ENCODE data around the gene ZRANB3.
"Not testable (repeated sequence)": the region's sequence is repeated elsewhere in the genome, so short reads cannot be mapped to it uniquely, and the experiment has no call there.

The ZRANB3 gene

GRCh38 chr2:135124924-135125886, 405.8 kb downstream of the ZRANB3 start:
- peak; percentile 93 for DNase-seq (ENCODE audit: low spot score)

DNA sequence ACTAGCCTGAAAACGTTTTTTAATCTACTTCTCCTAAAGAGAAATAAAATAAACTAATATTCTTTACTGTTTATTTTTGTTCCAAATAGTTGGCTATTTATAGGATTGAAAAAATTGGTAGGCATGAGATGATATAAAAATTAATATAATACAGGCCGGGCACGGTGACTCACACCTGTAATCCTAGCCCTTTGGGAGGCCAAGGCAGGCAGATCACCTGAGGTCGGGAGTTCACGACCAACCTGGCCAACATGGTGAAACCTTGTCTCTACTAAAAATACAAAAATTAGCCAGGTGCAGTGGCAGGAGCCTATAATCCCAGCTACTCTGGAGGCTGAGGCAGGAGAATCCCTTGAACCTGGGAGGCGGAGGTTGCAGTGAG, 409.4 kb downstream of the ZRANB3 start:
- not testable (repeated sequence) for DNase-seq (ENCODE audit: low spot score)

GRCh38 chr2:135121016-135121657, 409.9 kb downstream of the ZRANB3 start:
- no peak for DNase-seq (ENCODE audit: low spot score)

GRCh38 chr2:135119582-135119981, 411.4 kb downstream of the ZRANB3 start:
- no peak for DNase-seq (ENCODE audit: low spot score)

DNA sequence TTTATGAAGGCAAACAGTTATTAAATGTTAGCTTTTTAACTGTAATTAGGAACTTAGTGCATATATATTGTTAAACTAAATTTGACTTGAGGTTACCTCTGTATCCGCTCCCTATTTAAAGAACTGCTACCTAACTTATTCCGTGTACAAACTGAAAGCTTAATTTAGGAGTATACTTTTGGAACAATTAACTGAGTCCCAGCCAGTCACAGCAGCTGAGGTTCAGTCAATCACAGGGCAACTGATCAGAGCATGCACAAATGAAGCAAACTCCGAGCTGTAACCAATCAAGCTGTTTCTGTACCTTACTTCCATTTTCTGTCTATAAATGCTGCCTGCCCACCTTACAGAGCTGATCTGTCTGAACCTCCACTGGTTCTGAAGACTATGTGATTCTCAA, 417.7 kb downstream of the ZRANB3 start:
- DNase-seq (ENCODE audit: low spot score): no peak

DNA sequence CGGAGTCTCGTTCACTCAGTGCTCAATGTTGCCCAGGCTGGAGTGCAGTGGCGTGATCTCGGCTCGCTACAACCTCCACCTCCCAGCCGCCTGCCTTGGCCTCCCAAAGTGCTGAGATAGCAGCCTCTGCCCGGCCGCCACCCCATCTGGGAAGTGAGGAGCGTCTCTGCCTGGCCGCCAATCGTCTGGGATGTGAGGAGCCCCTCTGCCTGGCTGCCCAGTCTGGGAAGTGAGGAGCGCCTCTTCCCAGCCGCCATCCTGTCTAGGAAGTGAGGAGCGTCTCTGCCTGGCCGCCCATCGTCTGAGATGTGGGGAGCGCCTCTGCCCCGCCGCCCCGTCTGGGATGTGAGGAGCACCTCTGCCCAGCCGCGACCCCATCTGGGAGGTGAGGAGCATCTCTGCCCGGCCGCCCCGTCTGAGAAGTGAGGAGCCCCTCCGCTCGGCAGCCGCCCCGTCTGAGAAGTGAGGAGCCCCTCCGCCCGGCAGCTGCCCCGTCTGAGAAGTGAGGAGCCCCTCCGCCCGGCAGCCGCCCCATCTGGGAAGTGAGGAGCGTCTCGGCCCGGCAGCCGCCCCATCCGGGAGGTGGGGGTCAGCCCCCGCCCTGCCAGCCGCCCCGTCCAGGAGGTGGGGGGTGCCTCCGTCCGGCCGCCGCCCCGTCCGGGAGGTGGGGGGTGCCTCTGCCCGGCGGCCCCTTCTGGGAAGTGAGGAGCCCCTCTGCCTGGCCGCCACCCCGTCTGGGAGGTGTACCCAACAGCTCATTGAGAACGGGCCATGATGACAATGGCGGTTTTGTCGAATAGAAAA, 425.3 kb downstream of the ZRANB3 start:
- DNase-seq (ENCODE audit: low spot score): not testable (repeated sequence)

DNA sequence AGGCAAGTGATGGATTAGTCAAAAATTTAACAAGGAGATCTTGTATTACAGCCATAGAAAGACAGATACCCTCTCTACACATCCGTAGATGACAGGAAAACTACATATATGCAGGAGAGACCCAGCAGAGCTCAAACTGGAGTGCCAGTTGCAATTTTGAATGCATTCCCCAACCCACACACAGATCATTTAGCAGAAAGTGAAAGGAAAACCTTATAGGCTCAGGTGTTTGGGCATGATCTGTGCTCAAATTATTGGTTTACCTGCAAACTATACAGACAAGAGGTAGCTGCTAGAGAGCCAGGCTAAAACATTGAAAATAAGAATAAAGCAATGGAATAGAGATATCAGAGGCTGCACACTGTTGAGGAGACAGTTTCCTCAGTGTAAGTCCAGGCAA, 427.2 kb downstream of the ZRANB3 start:
- no peak for DNase-seq (ENCODE audit: low spot score)

- DNase-seq (ENCODE audit: low spot score): no peak
Measured at GRCh38 chr2:135099802-135100483, 431.1 kb downstream of the ZRANB3 start.

DNA sequence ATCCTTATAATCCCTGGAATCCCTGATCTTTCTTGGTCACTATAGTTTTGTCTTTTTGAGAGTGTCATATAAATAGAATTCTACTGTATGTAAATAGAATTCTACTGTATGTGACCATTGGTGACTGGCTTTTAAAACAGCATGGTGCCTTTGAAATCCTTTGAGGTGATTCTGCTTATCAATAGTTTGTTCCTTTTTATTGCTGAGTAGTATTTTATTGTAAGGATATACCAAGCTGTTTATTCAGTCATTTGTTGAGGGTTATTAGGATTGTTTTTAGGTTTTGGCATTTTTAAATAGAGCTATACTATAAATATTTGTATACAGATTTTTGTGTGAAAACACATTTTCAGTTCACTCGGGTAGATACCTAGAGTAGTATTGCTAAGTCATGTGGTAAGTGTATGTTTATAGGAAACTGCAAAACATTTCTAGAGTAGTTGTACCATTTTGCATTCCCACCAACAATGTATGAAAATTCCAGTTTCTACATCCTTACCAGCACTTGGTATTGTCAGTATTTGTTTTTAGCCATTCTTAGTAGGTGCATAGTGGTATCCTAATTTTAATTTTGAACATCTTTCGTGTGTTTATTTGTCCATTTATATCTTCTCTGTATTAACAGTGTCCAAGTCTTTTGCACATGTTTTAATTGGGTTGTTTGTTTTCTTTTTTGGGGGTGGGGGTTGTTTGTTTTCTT, 433.3 kb downstream of the ZRANB3 start:
- DNase-seq (ENCODE audit: low spot score): no peak

GRCh38 chr2:135096665-135097446, 434.2 kb downstream of the ZRANB3 start:
- no peak for DNase-seq (ENCODE audit: low spot score)

DNA sequence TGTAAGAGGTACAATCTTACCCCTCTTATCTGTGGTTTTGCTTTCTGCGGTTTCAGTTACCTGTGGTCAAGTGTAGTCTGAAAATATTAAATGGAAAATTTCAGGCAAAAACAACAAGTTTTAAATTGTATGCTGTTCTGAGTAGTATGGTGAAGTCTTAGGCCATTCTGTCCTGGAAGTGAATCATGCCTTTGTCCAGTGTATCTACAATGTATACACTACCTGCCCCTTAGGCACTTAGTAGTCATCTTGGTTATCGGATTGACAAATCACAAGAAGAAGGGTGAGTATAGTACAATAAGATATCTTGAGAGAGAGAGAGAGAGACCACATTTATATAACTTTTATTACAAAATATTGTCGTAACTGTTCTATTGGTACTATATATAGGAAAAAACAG, 435.4 kb downstream of the ZRANB3 start:
- DNase-seq (ENCODE audit: low spot score): no peak

DNA sequence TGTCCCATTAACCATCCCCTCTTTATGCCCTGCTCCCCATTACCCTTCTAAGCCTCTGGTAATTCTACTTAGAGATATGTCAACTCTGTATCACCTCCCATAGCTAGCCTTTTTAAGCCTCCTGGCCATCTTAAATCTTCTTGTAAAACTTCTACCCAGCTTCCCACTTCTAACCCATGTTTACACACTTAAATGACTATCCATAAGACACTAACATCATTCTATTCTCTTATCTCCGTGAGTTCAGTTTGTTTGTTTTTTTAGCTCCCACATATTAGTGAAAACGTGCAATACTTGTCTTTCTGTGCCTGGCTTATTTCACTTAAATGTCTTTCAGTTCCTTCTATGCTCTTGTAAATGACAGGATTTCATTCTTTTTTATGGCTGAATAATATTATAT, 436.5 kb downstream of the ZRANB3 start:
- DNase-seq (ENCODE audit: low spot score): no peak

GRCh38 chr2:135093670-135094330, 437.2 kb downstream of the ZRANB3 start:
- no peak for DNase-seq (ENCODE audit: low spot score)

DNA sequence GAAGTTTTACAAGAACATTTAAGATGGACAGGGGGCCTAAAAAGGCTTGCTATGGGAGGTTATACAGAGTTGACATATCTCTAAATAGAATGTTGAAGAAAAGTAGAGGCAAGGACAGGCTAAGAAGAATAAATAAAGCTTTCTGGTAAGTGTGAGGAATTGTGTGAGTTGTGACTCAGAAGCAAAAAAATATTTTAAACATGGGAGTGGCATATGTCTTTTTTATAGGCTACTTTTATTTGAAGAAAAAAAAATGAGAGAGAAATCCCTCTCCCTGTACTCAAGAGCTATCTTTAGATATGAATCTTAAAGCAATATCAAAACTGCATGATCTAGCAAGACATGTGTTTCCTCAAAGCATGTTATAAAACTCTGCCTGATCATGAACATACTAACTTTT, 437.8 kb downstream of the ZRANB3 start:
- no peak for DNase-seq (ENCODE audit: low spot score)

DNA sequence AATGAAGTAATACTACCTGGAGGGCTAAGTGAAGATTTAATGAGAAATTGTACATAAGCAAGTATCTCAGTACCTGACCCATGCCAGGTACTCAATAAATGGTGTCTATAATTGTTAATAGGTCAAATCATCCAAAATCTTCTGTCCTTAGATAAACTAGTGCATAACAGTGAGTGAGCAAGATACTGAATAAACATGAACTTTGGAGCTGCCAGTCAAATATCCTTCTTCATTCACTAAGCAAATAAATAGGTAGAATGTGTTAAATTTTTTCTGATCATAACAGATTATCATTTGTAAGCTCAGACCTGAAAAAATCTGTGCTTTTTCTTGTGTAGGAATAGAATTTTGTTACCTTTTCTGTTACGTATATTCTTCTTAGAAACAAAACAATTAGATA, 439.3 kb downstream of the ZRANB3 start:
- DNase-seq (ENCODE audit: low spot score): no peak

DNA sequence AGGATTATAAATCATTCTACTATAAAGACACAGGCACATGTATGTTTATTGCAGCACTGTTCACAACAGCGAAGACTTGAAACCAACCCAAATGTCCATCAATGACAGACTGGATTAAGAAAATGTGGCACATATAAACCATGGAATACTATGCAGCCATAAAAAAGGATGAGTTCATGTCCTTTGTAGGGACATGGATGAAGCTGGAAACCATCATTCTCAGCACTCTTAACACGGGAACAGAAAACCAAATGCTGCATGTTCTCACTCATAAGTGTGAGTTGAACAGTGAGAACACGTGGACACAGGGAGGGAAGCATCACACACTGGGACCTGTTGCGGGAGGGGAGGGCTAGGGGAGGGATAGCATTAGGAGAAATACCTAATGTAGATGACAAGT, 441.4 kb downstream of the ZRANB3 start:
- DNase-seq (ENCODE audit: low spot score): not testable (repeated sequence)

All from SW480 (cell line).